ENCODE results near the gene CCER1. TPM values are rescaled to one million over a fixed set of nuclear protein-coding genes. Genes with fewer than 3 reads are reported as not detected.

CCER1 gene
- total RNA-seq, 1 experiment from 2014 or later: not detected

DNA sequence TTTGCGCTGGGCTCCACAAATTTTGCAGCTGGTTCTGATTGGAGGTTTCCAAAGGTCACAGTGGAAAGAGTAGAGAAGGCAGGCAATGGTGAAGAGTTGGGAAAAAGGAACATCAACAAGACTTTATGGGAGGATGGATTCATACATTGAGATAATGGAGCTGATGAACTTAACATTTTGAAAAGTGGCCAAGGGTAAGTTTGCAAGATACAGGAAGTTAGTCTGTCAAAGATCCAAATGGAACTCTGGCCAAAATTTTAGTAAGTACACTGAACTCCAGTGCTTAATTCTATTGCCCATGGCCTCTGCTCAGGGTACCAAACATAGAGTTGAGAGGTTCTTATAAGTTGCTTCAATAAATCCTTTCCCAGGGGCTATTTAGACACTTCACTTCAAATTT is 15.6 kb downstream of the CCER1 start:
- no CpG with 5 or more reads among the region's 1 CpG for WGBS (ENCODE audit: extremely low coverage, insufficient read length, low lambda C conversion rate)
- Mint-ChIP-seq H3K27ac (no peak overlapping the region), H3K27me3 (ENCODE audit: low read depth) (no peaks in the 10 kb centered on the region), H3K36me3 (ENCODE audit: insufficient read depth in 1 of 3, low read depth in 3 of 3) (no peaks in the 10 kb centered on the region), H3K9me3 (no peaks in the 10 kb centered on the region), H3K4me3 (no peak overlapping the region), H3K4me1 (no peaks in the 10 kb centered on the region)
- no peaks in the 10 kb centered on the region for H3K27me3 ChIP-seq (ENCODE audit: insufficient read depth, low read length)
- no peaks in the 10 kb centered on the region for H3K9me3 ChIP-seq (ENCODE audit: control insufficient read depth, low read depth, low read length)
- H3K56ac ChIP-seq (ENCODE audit: insufficient read length, low read depth, low read length): no peak overlapping the region
- no peak overlapping the region for H2AK5ac ChIP-seq (ENCODE audit: insufficient read length, low read length)
- H4K91ac ChIP-seq (ENCODE audit: insufficient read length, low read depth, low read length): no peak overlapping the region
- TF ChIP-seq, protein P1, sequence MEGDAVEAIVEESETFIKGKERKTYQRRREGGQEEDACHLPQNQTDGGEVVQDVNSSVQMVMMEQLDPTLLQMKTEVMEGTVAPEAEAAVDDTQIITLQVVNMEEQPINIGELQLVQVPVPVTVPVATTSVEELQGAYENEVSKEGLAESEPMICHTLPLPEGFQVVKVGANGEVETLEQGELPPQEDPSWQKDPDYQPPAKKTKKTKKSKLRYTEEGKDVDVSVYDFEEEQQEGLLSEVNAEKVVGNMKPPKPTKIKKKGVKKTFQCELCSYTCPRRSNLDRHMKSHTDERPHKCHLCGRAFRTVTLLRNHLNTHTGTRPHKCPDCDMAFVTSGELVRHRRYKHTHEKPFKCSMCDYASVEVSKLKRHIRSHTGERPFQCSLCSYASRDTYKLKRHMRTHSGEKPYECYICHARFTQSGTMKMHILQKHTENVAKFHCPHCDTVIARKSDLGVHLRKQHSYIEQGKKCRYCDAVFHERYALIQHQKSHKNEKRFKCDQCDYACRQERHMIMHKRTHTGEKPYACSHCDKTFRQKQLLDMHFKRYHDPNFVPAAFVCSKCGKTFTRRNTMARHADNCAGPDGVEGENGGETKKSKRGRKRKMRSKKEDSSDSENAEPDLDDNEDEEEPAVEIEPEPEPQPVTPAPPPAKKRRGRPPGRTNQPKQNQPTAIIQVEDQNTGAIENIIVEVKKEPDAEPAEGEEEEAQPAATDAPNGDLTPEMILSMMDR (conservative IDR thresholded peaks at IDR 0.05): no peak
- H2BK5ac ChIP-seq (ENCODE audit: insufficient read length, low read length): no peak overlapping the region
- no peak overlapping the region for H3K9ac ChIP-seq (ENCODE audit: extremely low read depth, insufficient read length, low read length)
- no peak overlapping the region for H4K5ac ChIP-seq (ENCODE audit: insufficient read length, low read depth, low read length)
- no peak overlapping the region for H3K14ac ChIP-seq (ENCODE audit: insufficient read depth, low read length)
- H2BK120ac ChIP-seq (ENCODE audit: low read depth, low read length, poor library complexity, severe bottlenecking): no peak overlapping the region
- H4K8ac ChIP-seq (replicated peaks; ENCODE audit: insufficient read length, low read depth, low read length): no peak overlapping the region
- no peak overlapping the region for H3T11ph ChIP-seq (ENCODE audit: low read length)
- no peaks in the 10 kb centered on the region for H3K79me1 ChIP-seq (ENCODE audit: insufficient read depth, low read depth, low read length, poor library complexity, severe bottlenecking)
- no peaks in the 10 kb centered on the region for H4K20me1 ChIP-seq (ENCODE audit: control insufficient read depth, insufficient read depth, insufficient read length)
- H3K4me2 ChIP-seq (ENCODE audit: insufficient read depth, insufficient read length, low read length): no peak overlapping the region
- H2AFZ ChIP-seq (ENCODE audit: low read length): no peak overlapping the region
- no peaks in the 10 kb centered on the region for H3K23me2 ChIP-seq (ENCODE audit: insufficient read length, low read depth, low read length, poor library complexity, severe bottlenecking)
- no peak overlapping the region for H3K18ac ChIP-seq (ENCODE audit: insufficient read length, low read depth, low read length)
- no peak for DNase-seq
- H3K4me1 ChIP-seq (ENCODE audit: insufficient read depth, low read length): no peaks in the 10 kb centered on the region
- H3K79me2 ChIP-seq (ENCODE audit: insufficient read depth, low read length): no peaks in the 10 kb centered on the region
- no peak overlapping the region for H3K4ac ChIP-seq (ENCODE audit: low read depth, low read length)
- H3K27ac ChIP-seq (ENCODE audit: insufficient read length, low read depth, low read length): no peak overlapping the region
- no peak overlapping the region for H2BK15ac ChIP-seq (ENCODE audit: low read depth, low read length)
- no peak overlapping the region for H2BK20ac ChIP-seq (ENCODE audit: low read depth, low read length, poor library complexity, severe bottlenecking)
- no peak overlapping the region for H2BK12ac ChIP-seq (ENCODE audit: insufficient read length, low read depth, low read length)
- no peak overlapping the region for H3K23ac ChIP-seq (ENCODE audit: insufficient read length, low read depth, low read length)

Data from H9 (cell line).